Stimulated activated CD8-positive, alpha-beta memory T cell treated with anti-CD3 and anti-CD28 coated beads, Interleukin-12 subunit alpha, Interleukin-12 subunit beta, amount 100 ng/mL, for 24 hours (primary cell): ENCODE measurements around the gene CPSF6.

Experiments
- DNase-seq: peaks from one replicate; pipeline ENCODE4 v3.0.0-alpha.2; 2020; ENCODE audit errors: extremely low read depth

CPSF6 gene

DNA sequence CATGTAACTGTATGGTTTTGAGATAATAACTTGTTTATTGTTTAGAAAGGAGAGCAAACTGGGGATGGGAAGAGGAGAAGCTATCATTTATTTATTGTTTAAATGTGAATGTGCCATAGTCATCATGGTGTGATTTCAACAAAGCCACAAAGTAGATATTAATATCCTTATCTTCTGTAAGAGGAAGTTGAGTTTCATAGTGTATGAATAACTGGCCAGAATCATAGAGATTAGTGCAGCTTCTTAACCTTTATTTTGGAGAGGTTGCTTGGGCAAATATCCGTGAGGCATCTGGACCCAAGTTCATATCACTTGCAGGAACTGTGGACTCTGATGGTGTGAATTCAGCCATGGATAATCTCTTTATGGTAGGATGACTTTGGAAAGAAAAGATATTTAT, 82.0 kb downstream of the CPSF6 start:
- no peak for DNase-seq
